B cell (primary cell): Measurements from ENCODE around the gene NUBPL. TPM values are rescaled to one million over a fixed set of nuclear protein-coding genes. Genes with fewer than 3 reads are reported as not detected.

Experiments used
- ATAC-seq: fragments of 200-7000 bp; cut with Tn5 transposase; one replicate; pipeline ENCODE4 v1.10.0; 2021; ENCODE audit warnings: low read depth, mild to moderate bottlenecking, moderate number of reproducible peaks, moderate library complexity
- CTCF ChIA-PET: fragments of 350-600 bp; sonication (Branson Sonifier 250); formaldehyde crosslinking; loops from one replicate; lab custom pipeline; 2021; ENCODE audit warnings: antibody characterized with exemption, inconsistent platforms; lab: Charles Lee
- POLR2A ChIA-PET: fragments of 350-600 bp; sonication (Branson Sonifier 250); formaldehyde crosslinking; loops from one replicate; lab custom pipeline; 2021; ENCODE audit warnings: antibody characterized with exemption; lab: Charles Lee
- DNase-seq: peaks from one replicate; pipeline ENCODE4 v3.0.0; 2013
- H2AFZ ChIP-seq: 2 replicates; pipeline ENCODE4 v1.6.1; 2012; ENCODE audit warnings: mild to moderate bottlenecking, low read depth, low read length; ENCODE audit not compliant: insufficient read depth, poor library complexity, severe bottlenecking
- H3K27ac ChIP-seq, 2 donors: 1 replicate in 1 of 2; 2 replicates in 1 of 2; pipeline ENCODE4 v1.5.1; 2012 to 2013; ENCODE audit warnings: low read length in 2 of 2, mild to moderate bottlenecking in 2 of 2, moderate library complexity in 1 of 2
- H3K27me3 ChIP-seq, 4 experiments: fragments of 200-600 bp in 1 of 4; sonication (generic) in 1 of 4; replicated peaks in 1 of 4; 1 replicate in 2 of 4; 2 replicates in 2 of 4; pipeline versions ENCODE4 v1.6.1 to v1.7.0; 2013 to 2016; ENCODE audit warnings: low read length in 3 of 4, mild to moderate bottlenecking in 2 of 4, mixed read lengths in 1 of 4, moderate library complexity in 1 of 4; ENCODE audit not compliant: insufficient read depth in 4 of 4, control insufficient read depth in 3 of 4; ENCODE audit errors: control extremely low read depth in 1 of 4
- H3K36me3 ChIP-seq, 2 experiments: replicated peaks in 1 of 2; 1 replicate in 1 of 2; 2 replicates in 1 of 2; pipeline versions ENCODE4 v1.6.1 to v1.7.1; 2013; ENCODE audit warnings: low read length in 1 of 2; ENCODE audit not compliant: insufficient read depth in 2 of 2, control insufficient read depth in 1 of 2; ENCODE audit errors: control extremely low read depth in 1 of 2, extremely low read depth in 1 of 2
- H3K4me1 ChIP-seq, 2 donors: fragments of 200-600 bp in 1 of 2; sonication (generic) in 1 of 2; 1 replicate in 1 of 2; 2 replicates in 1 of 2; pipeline versions ENCODE4 v1.5.1 to v1.6.1; 2013 to 2017; ENCODE audit warnings: low read length in 2 of 2; ENCODE audit not compliant: control insufficient read depth in 2 of 2, insufficient read depth in 2 of 2
- H3K4me2 ChIP-seq: replicated peaks from 2 replicates; pipeline ENCODE3; 2012; ENCODE audit warnings: mild to moderate bottlenecking, low read depth, low read length; ENCODE audit not compliant: poor library complexity, severe bottlenecking
- H3K4me3 ChIP-seq, 5 experiments: fragments of 200-600 bp in 1 of 5; sonication (generic) in 1 of 5; 1 replicate in 3 of 5; 2 replicates in 2 of 5; pipeline versions ENCODE4 v1.5.1 to v1.7.0; 2011 to 2016; ENCODE audit warnings: low read length in 4 of 5, mild to moderate bottlenecking in 4 of 5, low read depth in 2 of 5, control low read depth in 1 of 5, moderate library complexity in 1 of 5; ENCODE audit not compliant: insufficient read depth in 1 of 5; ENCODE audit errors: control extremely low read depth in 1 of 5, extremely low read depth in 1 of 5
- H3K79me2 ChIP-seq: fragments of 200-600 bp; sonication (generic); one replicate; pipeline ENCODE4 v1.6.0; 2016; ENCODE audit warnings: low read length; ENCODE audit not compliant: control insufficient read depth, insufficient read depth
- H3K9ac ChIP-seq: fragments of 200-600 bp; sonication (generic); 2 replicates; pipeline ENCODE4 v1.6.1; 2017; ENCODE audit warnings: mild to moderate bottlenecking, low read length, moderate library complexity
- H3K9me3 ChIP-seq, 3 donors: one replicate each; pipeline versions ENCODE4 v1.6.1 to v1.7.1; 2013; ENCODE audit warnings: low read length in 2 of 3; ENCODE audit not compliant: control insufficient read depth in 2 of 3, insufficient read depth in 1 of 3; ENCODE audit errors: control extremely low read depth in 1 of 3
- H4K20me1 ChIP-seq: 2 replicates; pipeline ENCODE4 v1.6.0; 2012; ENCODE audit warnings: mild to moderate bottlenecking, low read length; ENCODE audit not compliant: insufficient read depth, control insufficient read depth, poor library complexity, severe bottlenecking
- H3K27ac Mint-ChIP-seq: one replicate; pipeline ENCODE4 v1.8.0; 2021; ENCODE audit warnings: mixed read lengths
- H3K27me3 Mint-ChIP-seq: one replicate; pipeline ENCODE4 v1.8.0; 2021; ENCODE audit warnings: mixed read lengths
- H3K4me1 Mint-ChIP-seq: one replicate; pipeline ENCODE4 v1.8.0; 2021; ENCODE audit warnings: mixed read lengths
- H3K4me3 Mint-ChIP-seq: one replicate; pipeline ENCODE4 v1.8.0; 2021; ENCODE audit warnings: mixed read lengths
- H3K9me3 Mint-ChIP-seq: one replicate; pipeline ENCODE4 v1.8.0; 2022; ENCODE audit warnings: mixed read lengths; ENCODE audit not compliant: insufficient read depth
- CTCF ChIP-seq: fragments of 200-600 bp; IDR thresholded peaks from one replicate; pipeline ENCODE4 v1.8.0; 2022; ENCODE audit warnings: antibody characterized with exemption, mild to moderate bottlenecking
- EZH2 ChIP-seq: IDR thresholded peaks from 2 replicates; pipeline ENCODE4 v1.6.1; 2012; ENCODE audit warnings: borderline replicate concordance, low read depth, mild to moderate bottlenecking, moderate library complexity, low read length; ENCODE audit not compliant: insufficient read depth, poor library complexity, severe bottlenecking
- WGBS: methylation state at CpG from one replicate; pipeline ENCODE4 v1.1.5; 2013; ENCODE audit warnings: missing lambda C conversion rate; ENCODE audit not compliant: insufficient coverage; 5-methylcytosine and 5-hydroxymethylcytosine counted together
- intact Hi-C: fragments of 100-400 bp; cut with micrococcal nuclease; formaldehyde crosslinking; loops from one replicate; pipeline ENCODE4 v1.10.0; 2022
- polyA plus RNA-seq: library from polyadenylated mRNA; depleted of rRNA; stranded (reverse); fragments of >200 nt; gene quantifications from 2 replicates; pipeline ENCODE4 v1.2.3, GENCODE V29; 2012
- total RNA-seq, 2 donors: library from RNA; stranded (reverse); fragments of 120-200 nt in 1 of 2; gene quantifications; 1 replicate in 1 of 2; 2 replicates in 1 of 2; pipeline versions ENCODE4 v1.2.3 to v1.2.4, GENCODE V29; 2013 to 2022

Gene NUBPL
- total and polyA plus RNA-seq, 2 donors (not counting 1 experiment from before 2014, with no cell fraction given): 1.9 to 14.2 TPM

DNA sequence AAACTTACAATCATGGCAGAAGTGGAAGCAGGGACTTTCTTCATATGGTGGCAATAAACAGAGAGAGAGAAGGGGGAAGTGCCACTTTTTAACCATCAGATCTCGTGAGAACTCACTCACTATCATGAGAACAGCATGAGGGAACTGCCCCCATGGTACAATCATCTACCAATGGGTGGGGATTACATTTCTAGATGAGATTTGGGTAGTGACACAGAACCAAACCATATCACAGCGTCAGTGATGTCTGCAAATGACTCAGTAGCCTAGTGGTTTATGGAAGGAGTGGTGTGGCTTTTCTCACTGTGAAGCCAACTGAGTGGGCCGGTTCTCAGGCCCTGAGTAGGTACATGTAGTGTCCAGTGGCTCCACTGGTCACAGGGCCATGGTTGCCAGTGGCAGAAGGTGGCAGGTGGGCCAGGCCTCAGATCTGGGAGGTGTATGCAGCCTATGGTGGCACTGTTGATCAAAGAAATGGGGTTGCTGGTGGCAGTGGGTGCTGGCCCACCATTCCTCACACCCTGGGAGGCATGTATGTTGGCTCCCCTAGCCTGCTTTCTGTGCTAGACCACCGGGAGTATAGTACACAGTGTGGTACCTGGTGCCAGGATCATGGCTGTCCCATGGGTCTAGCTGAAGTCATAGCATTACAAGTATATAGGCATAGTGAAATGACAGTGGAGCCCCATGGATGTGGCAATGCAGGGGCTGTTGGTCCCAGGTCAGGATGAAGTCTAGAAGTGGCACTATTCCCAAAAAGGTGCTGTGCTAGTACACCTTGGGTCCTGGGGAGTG is 191.9 kb downstream of the NUBPL start:
- Histone ChIP-seq H3K4me3 (no peak overlapping the region), H3K79me2 (no peaks in the 10 kb centered on the region), H2AFZ (no peak overlapping the region), H3K4me1 (no peaks in the 10 kb centered on the region), H3K9ac (no peak overlapping the region), H3K36me3 (no peaks in the 10 kb centered on the region), H3K9me3 (peaks cover 5 to 24% (median 19%) of the 10 kb centered on the region in 3 donors), H3K4me2 (no peak overlapping the region), H4K20me1 (no peaks in the 10 kb centered on the region), H3K27ac (no peak overlapping the region), H3K27me3 (no peaks in the 10 kb centered on the region)
- Mint-ChIP-seq H3K9me3 (peaks cover 16% of the 10 kb centered on the region), H3K4me1 (no peaks in the 10 kb centered on the region), H3K27me3 (no peaks in the 10 kb centered on the region), H3K27ac (no peak overlapping the region), H3K4me3 (no peak overlapping the region)
- ATAC-seq: no peak
- ChIA-PET POLR2A (no interaction called here), CTCF (no interaction called here)
- no peak for DNase-seq
- intact Hi-C loops: no loop called here
- TF ChIP-seq EZH2 (no peak), CTCF (no peak)
- WGBS: 88% methylated on average over 3 of the region's 4 CpGs

- no peaks in the 10 kb centered on the region for H3K27me3 ChIP-seq
- no peak overlapping the region for H3K4me3 ChIP-seq
- H3K27ac Mint-ChIP-seq: no peak overlapping the region
- H3K36me3 ChIP-seq: no peaks in the 10 kb centered on the region
- no peak for DNase-seq
- TF ChIP-seq CTCF (no peak), EZH2 (no peak)
- no peak overlapping the region for H2AFZ ChIP-seq
- H3K4me1 ChIP-seq: no peaks in the 10 kb centered on the region
- no peak for ATAC-seq
- intact Hi-C loops: no loop called here
- no peaks in the 10 kb centered on the region for H3K79me2 ChIP-seq
- peaks cover 4% of the 10 kb centered on the region for H3K9me3 Mint-ChIP-seq
- no peak overlapping the region for H3K4me2 ChIP-seq
- no peaks in the 10 kb centered on the region for H3K4me1 Mint-ChIP-seq
- H3K27me3 Mint-ChIP-seq: no peaks in the 10 kb centered on the region
- no CpG with 5 or more reads among the region's 3 CpGs for WGBS
- ChIA-PET POLR2A (no interaction called here), CTCF (no interaction called here)
- no peak overlapping the region for H3K9ac ChIP-seq
- no peaks in the 10 kb centered on the region for H3K9me3 ChIP-seq
- no peak overlapping the region for H3K4me3 Mint-ChIP-seq
- H3K27ac ChIP-seq: no peak overlapping the region
- H4K20me1 ChIP-seq: no peaks in the 10 kb centered on the region
Measured at GRCh38 chr14:31758941-31759340, 197.7 kb downstream of the NUBPL start.
